HG02623 (cell line): ENCODE data around the gene RBM3.
"Not testable (repeated sequence)": the region's sequence is repeated elsewhere in the genome, so short reads cannot be mapped to it uniquely, and the experiment has no call there.

Experiments used
- ATAC-seq: cut with Tn5 transposase; IDR thresholded peaks from one replicate; pipeline ENCODE4 v1.9.1; 2021; ENCODE audit warnings: moderate library complexity; ENCODE audit not compliant: unreplicated experiment

The RBM3 gene

DNA sequence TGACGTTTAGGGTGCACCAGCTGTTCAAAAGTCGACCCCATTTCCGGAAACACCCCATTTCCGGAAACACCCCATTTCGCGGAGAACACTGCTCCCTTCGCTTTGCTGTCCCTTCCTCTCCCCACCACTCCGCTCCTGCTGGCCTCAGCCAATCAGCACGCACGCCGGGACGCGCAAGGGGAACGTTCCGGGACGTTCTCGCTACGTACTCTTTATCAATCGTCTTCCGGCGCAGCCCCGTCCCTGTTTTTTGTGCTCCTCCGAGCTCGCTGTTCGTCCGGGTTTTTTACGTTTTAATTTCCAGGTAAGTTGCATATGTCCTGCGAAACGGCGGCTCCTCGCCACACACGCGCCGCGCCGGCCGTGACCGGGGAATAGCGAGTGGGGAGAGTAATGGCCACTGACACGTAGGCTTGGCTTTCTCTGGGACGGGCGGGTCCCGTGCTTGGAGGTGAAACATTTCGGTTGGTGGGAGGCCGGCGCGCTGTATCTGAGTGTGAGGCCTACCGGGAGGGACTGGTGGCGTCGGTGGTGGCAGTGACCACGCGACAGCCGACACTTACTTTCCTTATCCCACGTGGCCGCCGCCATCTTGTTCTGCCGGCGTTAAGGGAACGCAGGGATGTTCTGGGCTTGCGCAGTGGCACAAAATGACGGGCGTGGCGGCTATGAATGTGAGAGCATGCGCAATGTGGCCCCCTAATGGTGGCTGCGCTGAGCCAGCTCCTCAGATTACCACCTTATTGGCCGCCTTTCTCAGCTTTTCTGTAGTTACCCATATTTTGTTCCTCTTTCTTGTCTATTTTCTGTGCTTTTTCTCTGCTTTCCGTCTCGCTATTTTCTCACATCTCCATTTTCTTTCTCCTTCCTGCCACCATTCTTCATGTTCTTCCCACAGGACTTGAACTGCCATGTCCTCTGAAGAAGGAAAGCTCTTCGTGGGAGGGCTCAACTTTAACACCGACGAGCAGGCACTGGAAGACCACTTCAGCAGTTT, at the start of gene RBM3:
TSS of gene RBM3 (plus strand) at position 215 of the 997 bp plus-strand sequence. CDS start at position 912, 697 bp downstream.
- peak; percentile 85 for ATAC-seq

DNA sequence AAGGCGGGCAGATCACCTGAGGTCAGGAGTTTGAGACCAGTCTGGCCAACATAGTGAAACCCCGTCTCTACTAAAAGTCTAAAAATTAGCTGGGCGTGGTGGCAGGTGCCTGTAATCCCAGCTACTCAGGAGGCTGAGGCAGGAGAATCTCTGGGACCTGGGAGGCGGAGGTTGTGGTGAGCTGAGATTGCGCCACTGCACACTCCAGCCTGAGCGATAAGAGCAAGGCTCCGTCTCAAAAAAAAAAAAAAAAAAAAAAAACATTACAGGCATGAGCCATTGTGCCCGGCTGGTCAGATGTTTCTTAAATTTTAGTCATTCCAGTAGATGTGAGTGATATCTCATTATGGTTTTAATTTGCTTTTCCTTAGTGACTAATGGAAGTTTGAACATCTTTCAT, 48.4 kb upstream of the RBM3 start:
- not testable (repeated sequence) for ATAC-seq

DNA sequence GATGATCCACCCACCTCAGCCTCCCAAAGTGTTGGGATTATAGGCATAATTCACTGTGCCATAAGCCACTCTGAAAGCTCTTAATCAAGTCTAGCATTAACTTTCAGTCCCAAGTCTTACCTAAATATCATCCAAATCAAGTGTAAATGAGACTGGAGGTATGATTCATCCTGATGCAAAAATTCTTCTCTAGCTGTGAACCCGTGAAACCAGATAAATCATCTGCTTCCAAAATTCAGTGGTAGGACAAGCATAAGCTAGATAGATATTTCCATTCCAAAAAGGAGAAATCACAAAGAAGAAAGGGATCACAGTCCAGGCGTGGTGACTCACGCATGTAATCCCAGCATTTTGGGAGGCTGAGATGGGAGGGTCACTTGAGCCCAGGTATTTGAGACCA, 43.5 kb upstream of the RBM3 start:
- no peak for ATAC-seq

DNA sequence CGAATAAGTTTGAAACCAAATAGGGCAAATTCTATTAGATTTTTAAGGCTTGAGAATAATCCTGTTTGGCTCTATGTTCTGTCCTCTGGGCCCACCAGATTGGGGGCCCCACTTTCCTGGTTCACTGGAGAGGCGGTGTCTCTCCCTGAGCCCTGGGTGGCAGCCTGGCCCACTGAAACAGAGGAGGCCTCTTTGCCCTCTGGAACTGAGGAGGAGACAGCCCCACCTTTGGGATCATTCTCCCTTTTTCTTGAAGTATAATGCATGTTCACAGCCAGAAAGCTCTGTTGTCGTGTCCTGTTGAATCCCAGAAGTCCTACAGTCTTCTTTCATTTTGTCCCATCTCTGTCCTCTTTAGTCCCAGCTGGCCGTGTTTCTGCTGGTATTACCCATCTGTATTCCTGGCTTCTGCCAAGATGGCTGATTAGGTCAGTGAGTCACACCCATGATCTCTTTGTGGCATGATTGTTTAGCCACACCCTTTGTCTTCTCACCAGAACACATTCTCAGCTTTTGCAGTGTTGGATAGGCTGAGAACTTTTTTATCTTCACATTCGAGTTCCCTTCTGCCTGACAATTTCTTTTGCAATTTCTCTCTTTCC, 42.8 kb upstream of the RBM3 start:
- no peak for ATAC-seq

DNA sequence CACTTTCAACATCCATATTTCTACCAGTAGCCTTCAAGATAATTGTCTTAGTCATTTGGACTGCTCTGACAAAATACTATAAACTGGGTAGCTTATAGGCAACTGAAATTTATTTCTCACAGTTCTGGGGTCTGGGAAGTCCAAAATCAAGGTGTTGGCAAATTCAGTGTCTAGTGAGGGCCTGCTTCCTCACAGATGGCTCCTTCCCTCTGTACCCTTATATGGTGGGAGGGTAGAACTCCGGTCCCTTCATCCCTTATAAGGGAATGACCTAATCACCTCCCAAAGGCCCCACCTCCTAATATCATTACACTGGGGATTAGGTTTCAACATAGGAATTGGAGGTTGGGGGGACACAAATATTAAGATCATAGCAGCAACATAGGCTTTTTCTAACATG, 42.1 kb upstream of the RBM3 start:
- ATAC-seq, result no peak

DNA sequence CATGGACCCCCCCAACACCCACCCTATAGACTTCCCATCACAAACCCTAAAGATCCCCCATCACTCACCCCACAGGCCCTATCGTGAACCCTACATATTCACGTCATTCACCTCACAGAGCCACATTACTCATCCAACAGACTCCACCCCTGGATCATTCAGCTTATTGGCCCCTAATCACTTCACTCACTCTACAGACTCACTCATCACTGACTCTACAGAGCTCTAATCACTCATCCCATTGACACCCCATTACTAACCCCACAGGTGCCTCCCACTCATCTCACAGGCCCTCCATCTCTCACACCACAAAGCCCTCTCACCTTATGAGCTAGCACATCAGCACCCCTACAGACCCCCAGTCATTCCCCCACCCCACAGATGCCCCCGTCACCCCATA, 41.1 kb upstream of the RBM3 start:
- no peak for ATAC-seq

DNA sequence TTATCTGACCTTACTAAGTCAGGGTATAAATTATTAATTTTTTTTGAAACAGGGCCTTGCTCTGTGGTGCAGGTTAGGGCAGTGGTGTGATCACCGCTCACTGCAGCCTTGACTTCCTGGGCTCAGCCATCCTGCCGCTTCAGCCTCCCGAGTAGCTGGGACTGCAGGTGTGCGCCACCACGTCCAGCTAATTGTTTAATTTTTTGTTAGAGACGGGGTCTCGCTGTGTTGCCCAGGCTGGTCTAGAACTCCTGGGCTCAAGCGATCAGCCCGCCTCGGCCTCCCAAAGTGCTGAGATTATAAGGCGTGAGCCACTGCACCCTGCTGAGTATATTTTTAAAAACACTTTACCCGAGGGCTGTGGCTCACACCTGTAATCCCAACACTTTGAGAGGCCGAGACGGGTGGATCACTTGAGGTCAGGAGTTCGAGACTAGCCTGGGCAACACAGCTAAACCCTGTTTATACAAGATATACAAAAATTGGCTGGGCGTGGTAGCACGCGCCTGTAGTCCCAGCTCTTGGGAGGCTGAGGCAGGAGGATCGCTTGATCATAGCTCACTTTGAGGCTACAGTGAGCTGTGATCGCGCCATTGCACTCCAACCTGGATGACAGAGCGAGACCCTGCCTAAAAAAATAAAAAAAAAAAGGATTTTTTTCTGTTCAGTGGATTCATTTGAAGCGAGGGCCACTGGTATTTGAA, 35.5 kb upstream of the RBM3 start:
- ATAC-seq, result no peak

DNA sequence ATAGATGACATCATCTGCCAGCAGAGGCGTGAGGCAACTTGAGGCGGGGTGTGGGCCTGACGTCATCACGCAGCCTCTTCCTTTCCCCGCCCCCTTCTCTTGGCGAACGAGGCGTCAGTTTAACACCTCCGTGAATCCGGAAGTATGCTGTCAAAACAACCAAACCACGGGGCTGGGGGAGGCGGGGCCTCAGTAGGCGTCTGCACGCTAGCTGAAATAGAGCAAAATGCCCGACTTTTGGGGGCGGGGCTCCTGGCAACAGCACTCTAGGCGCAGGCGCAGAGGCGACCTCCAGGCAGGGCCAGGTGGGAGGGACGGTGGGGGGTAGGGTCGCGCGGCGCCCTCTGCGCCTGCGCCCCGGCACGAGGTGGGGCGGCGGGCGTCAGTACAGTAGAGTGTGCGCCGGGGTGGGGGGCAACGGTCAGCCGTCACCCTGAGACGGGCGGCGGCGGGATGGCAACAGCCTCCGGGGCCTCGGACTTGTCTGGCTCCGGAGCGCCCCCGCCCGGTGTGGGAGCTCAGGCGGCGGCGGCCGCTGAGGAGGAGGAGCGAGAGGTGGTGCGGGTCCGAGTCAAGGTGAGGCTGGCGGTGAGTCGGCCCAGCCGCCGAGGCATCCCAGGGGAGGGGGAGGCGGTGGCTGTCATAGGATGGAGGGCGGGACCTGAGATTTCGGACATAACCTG, 34.8 kb upstream of the RBM3 start, which contains the start of gene TBC1D25:
TSS of gene TBC1D25 (plus strand) at position 370 of the 683 bp plus-strand sequence. CDS start at position 454, 84 bp downstream.
- peak; percentile 76 for ATAC-seq

DNA sequence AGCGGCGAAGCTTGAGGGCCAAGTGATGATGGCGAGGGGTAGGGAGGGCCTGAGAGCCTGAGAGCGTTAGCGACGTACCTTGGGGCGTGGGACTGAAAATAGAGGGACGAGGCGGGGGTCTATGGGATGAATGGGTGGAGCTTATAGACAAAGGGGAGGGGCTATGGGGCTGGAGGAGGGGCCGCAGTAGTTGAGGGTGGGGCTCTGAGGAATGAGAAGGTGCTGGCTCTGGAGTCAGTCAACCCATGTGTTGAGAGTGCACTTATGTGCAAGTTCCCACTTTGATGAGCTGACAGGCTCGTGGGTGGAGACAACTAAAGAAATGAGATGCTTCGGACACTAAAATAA, 34.3 kb upstream of the RBM3 start:
- ATAC-seq, result peak; percentile 34

DNA sequence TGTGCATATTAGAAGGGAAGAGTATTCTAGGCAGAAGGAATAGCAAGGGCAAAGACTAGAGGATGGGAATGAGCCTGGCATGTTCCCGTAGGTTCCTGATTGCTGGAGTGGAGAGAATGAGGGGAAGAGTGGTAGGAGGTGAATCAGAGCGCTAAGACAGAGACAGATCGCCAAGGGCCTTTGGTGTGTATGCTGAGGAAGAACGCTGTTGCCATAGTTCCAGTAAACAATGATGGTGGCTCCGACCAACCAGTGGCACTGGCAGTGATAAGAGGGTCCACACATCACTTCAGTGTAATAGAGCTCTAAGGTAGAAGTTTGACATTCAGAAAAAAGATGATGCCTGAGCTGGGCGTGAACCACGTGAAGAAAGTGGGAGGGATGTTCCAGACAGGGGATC, 33.8 kb upstream of the RBM3 start:
- no peak for ATAC-seq

DNA sequence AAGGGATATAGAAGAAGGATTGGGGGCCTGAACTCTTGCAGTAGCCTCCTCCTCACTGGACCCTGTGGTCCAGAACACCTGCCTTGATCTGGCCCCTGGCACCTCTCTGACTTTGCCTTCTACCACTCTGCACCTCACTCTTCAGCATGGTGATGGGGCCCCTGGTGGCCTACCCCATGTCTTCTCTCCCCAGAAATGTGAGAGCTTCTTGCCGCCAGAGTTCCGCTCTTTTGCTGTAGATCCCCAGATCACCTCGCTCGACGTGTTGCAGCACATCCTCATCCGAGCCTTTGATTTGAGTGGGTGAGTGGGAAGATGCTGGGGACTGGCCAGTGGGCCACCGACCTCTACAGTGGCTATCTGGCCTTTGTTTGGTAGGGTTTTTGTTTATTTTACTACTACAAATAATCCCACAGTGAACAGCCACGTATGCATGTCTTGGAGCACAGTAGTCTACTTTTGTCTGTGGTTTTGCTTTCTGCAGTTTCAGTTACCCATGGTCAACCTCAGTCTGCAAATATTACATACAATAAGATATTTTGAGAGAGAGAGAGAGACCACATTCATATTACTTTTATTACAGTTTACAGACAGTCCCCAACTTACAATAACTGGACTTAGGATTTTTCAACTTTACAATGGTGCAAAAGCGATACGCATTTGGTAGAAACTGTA, 33.0 kb upstream of the RBM3 start:
- no peak for ATAC-seq

DNA sequence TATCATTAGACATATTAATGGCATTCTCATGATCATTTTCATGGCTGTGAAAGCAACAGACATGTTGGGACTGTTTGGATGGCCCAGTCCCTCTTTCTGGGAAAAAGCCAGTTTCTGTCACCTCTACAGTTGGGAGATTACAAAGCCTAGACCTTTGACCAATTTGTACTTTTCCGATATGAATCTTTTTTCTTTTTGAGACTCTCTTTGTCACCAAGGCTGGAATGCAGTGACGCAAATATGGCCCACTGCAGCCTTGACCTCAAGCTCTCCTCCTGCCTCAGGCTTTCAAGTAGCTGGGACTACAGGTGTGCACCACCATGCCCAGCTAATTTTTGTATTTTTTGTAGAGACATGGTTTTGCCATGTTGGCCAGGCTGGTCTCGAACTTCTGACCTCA, 25.4 kb upstream of the RBM3 start:
- ATAC-seq, result no peak

DNA sequence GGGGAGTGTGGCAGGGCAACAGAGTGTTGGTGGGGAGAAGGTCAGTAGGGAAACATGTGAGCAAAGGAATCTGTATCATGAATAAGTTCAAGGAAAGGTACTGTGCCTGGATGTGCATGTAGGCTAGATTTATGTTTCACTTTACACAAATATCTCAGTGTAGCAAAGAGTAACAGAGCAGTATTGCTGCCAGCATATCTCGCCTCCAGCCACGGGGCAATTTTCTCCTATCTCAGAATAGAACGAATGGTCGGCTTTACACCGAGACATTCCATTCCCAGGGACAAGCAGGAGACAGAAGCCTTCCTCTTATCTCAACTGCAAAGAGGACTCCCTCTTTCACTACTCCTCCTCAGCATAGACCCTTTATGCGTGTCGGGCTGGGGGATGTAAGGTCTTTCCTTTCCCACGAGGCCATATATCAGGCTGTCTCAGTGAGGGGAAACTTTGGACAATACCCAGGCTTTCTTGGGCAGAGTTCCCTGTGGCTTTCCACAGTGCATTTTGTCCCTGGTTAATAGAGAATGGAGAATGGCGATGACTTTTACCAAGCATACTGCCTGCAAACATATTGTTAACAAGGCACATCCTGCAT, 18.5 kb upstream of the RBM3 start:
- ATAC-seq, result not testable (repeated sequence)

DNA sequence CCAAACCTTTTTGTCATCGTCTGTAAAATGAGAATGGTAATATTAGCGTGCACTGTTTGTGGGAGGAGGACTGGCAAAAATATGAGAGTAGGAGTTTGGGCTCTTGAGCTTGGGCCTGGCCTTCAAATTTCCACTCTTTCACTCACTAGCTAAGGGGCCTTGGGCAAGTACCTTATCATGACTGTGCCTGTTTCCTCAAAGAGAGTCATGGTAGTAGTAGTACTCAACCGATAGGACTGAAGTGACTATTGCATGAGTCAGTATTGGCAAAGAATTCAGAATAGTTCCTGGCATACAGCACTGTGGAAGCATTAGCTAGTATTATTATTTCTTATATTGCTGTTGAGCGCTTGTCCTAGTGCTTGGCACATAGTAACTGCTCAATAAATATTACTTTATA, 16.0 kb upstream of the RBM3 start:
- no peak for ATAC-seq

DNA sequence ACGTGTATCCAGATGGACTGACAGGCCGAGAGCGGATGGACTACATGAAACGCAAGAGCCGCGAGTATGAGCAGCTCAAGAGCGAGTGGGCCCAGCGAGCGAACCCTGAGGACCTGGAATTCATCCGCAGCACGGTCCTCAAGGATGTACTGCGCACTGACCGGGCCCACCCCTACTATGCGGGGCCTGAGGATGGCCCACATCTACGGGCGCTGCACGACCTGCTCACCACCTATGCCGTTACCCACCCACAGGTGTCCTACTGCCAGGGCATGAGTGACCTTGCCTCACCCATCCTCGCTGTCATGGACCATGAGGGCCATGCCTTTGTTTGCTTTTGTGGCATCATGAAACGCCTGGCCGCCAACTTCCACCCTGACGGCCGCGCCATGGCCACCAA, 14.6 kb upstream of the RBM3 start:
- ATAC-seq, result no peak

DNA sequence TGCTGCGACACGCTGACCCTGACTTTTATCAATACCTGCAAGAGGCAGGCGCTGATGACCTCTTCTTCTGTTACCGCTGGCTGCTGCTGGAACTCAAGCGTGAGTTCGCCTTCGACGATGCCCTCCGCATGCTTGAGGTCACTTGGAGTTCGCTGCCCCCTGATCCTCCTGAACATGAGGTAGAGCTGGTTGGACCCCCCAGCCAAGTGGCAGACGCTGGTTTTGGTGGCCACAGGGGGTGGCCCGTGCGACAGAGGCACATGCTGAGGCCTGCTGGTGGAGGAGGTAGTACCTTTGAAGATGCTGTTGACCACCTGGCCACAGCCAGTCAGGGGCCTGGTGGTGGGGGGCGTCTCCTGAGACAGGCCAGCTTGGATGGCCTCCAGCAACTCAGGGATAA, 14.2 kb upstream of the RBM3 start:
- no peak for ATAC-seq

DNA sequence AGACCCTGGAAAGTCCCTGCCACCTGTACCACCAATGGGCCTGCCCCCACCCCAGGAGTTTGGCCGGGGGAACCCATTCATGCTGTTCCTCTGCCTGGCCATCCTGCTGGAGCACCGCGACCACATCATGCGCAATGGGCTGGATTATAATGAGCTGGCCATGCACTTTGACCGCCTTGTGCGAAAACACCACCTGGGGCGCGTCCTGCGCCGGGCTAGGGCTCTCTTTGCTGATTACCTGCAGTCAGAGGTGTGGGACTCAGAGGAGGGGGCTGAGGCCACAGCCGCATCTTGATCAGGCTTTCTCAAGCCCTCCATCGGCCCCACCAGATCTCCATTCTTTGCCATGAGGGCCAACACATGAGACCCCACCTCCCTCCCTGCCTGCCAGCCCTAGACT, 13.6 kb upstream of the RBM3 start:
- ATAC-seq, result no peak

DNA sequence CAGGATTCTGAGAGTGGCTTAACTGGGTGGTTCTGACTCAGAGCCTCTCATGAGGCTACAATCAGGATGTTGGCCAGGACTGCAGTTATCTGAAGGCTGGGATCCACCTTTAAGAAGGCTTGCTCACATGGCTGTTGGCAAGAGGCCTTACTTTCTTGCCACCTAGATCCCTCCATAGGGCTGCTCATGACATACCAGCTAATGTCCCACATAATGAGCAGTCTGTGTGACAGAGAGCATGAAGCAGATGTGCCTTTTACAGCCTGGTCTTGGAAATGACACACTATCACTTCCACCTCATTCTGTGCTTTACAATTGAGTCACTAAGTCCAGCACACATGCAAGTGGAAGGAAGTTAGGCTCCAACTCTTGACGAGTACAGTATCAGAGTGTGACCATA, 4.3 kb upstream of the RBM3 start:
- ATAC-seq, result no peak

DNA sequence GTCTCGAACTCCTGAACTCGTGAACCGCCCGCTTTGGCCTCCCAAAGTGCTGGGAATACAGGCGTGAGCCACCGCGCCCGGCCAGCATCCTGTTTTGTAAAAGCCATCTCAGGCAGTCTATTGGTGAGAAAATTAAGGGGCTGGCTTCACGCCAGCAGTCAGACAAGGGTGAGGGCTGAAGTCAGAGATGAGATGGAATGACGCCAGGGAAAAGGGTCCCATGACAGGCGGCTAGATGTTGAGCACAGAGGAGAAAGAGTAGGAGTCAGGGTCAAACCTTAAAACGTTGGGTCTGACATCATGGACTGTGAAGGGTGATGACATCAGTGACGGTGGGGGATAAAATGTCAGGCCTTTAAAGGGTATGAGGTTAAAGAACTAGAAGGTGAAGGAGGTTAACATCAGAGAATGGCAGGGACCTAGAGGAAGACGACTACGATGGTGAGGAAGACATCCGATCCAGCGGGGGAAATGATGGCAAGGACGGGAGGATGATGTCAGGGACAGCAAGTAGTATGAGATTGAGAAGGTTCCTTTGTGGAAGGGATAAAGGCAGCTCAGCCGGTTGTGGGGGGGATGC, 504 bp upstream of the RBM3 start:
- ATAC-seq, result no peak

DNA sequence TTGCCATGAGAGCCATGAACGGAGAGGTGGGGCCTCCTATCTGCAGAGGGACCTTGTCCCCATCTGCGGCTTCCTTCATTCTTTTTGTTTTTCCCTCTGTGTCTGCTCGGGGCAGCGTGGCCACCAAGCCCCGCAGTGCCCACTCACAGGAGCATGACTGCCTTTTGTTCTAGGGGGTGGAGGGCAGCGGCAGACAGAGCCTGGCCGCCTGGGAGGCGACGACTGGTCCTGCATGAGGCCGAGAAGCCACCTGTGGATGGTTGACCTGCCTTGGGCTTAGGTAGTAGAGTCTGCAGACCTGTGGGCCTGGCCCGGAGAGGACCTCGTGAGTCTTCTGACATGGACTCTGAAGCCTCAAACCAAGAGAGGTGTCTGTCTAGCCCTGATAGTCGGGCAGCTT, 1.4 kb downstream of the RBM3 start:
- no peak for ATAC-seq
